SK-N-SH treated with all-trans-retinoic acid at 6 μM for 48 hours (cell line): ENCODE measurements around the gene SEC61B.
A peak's percentile ranks its signal among the peaks of the same experiment; 100 is the strongest.
"Not testable (repeated sequence)": the region's sequence is repeated elsewhere in the genome, so short reads cannot be mapped to it uniquely, and the experiment has no call there.

Experiments
- ATAC-seq: fragments of 200-7000 bp; cut with Tn5 transposase; 3 replicates; pipeline ENCODE4 v1.9.1; 2020; ENCODE audit warnings: mild to moderate bottlenecking, moderate library complexity
- ARNTL ChIP-seq: fragments of 450-650 bp; formaldehyde crosslinking; IDR thresholded peaks from 2 replicates; pipeline ENCODE4 v1.5.0; 2020; ENCODE audit warnings: low read depth, mild to moderate bottlenecking, moderate library complexity, borderline replicate concordance
- CREB5 ChIP-seq: fragments of 250-450 bp; sonication (Bioruptor Pico); IDR thresholded peaks from 2 replicates; pipeline ENCODE4 v1.5.1; 2020; ENCODE audit warnings: low read depth, mild to moderate bottlenecking, moderate library complexity
- CSDC2 ChIP-seq: fragments of 250-450 bp; sonication (Bioruptor Pico); IDR thresholded peaks from 2 replicates; pipeline ENCODE4 v1.5.0; 2020; ENCODE audit warnings: mild to moderate bottlenecking, moderate library complexity
- CSRNP3 ChIP-seq: fragments of 250-450 bp; sonication (Bioruptor Pico); IDR thresholded peaks from 2 replicates; pipeline ENCODE4 v1.5.1; 2021; ENCODE audit warnings: mild to moderate bottlenecking, moderate library complexity
- ESRRG ChIP-seq: fragments of 250-450 bp; sonication (Bioruptor Pico); IDR thresholded peaks from 2 replicates; pipeline ENCODE4 v1.6.1; 2021; ENCODE audit warnings: mild to moderate bottlenecking
- GLIS3 ChIP-seq: fragments of 250-450 bp; sonication (Bioruptor Pico); IDR thresholded peaks from 2 replicates; pipeline ENCODE4 v1.5.0; 2020; ENCODE audit warnings: mild to moderate bottlenecking, moderate library complexity
- ISL1 ChIP-seq: fragments of 250-450 bp; sonication (Bioruptor Pico); IDR thresholded peaks from 2 replicates; pipeline ENCODE4 v2.1.2; 2022; ENCODE audit warnings: mild to moderate bottlenecking, moderate library complexity
- OSR1 ChIP-seq: fragments of 250-450 bp; sonication (Bioruptor Pico); IDR thresholded peaks from 2 replicates; pipeline ENCODE4 v1.8.0; 2022; ENCODE audit warnings: moderate library complexity, mild to moderate bottlenecking, inconsistent platforms
- POU6F1 ChIP-seq: fragments of 250-450 bp; sonication (Bioruptor Pico); IDR thresholded peaks from 2 replicates; pipeline ENCODE4 v1.8.0; 2021; ENCODE audit warnings: low read depth, mild to moderate bottlenecking, moderate library complexity, borderline replicate concordance
- PPARA ChIP-seq: fragments of 250-450 bp; sonication (Bioruptor Pico); IDR thresholded peaks from 2 replicates; pipeline ENCODE4 v1.5.0; 2020; ENCODE audit warnings: mild to moderate bottlenecking, borderline replicate concordance
- RARB ChIP-seq: fragments of 250-450 bp; sonication (Bioruptor Pico); IDR thresholded peaks from 2 replicates; pipeline ENCODE4 v1.8.0; 2021; ENCODE audit warnings: mild to moderate bottlenecking, moderate library complexity
- SNAI2 ChIP-seq: fragments of 250-450 bp; sonication (Bioruptor Pico); IDR thresholded peaks from 2 replicates; pipeline ENCODE4 v1.5.0; 2020; ENCODE audit warnings: mild to moderate bottlenecking, moderate library complexity
- TCF4 ChIP-seq: fragments of 250-450 bp; sonication (Bioruptor Pico); IDR thresholded peaks from 2 replicates; pipeline ENCODE4 v1.8.0; 2021; ENCODE audit warnings: mild to moderate bottlenecking, moderate library complexity, borderline replicate concordance
- TOX ChIP-seq: fragments of 250-450 bp; sonication (Bioruptor Pico); IDR thresholded peaks from 2 replicates; pipeline ENCODE4 v1.8.0; 2021; ENCODE audit warnings: mild to moderate bottlenecking, moderate library complexity, borderline replicate concordance
- TSHZ2 ChIP-seq: fragments of 250-450 bp; sonication (Bioruptor Pico); IDR thresholded peaks from 2 replicates; pipeline ENCODE4 v1.5.0; 2020; ENCODE audit warnings: mild to moderate bottlenecking, moderate library complexity
- ZC3H10 ChIP-seq: fragments of 250-450 bp; sonication (Bioruptor Pico); IDR thresholded peaks from 2 replicates; pipeline ENCODE4 v1.5.1; 2021; ENCODE audit warnings: mild to moderate bottlenecking, moderate library complexity
- ZFP3 ChIP-seq: fragments of 250-450 bp; sonication (Bioruptor Pico); IDR thresholded peaks from 2 replicates; pipeline ENCODE4 v1.5.0; 2020; ENCODE audit warnings: mild to moderate bottlenecking, moderate library complexity
- ZFP30 ChIP-seq: fragments of 450-650 bp; formaldehyde crosslinking; IDR thresholded peaks from 2 replicates; pipeline ENCODE4 v1.5.0; 2022; ENCODE audit warnings: mild to moderate bottlenecking, moderate library complexity
- ZNF565 ChIP-seq: fragments of 450-650 bp; formaldehyde crosslinking; conservative IDR thresholded peaks from 2 replicates; pipeline ENCODE4 v1.5.0; 2020; ENCODE audit warnings: low read depth, mild to moderate bottlenecking, moderate library complexity
- ZNF70 ChIP-seq: fragments of 450-650 bp; formaldehyde crosslinking; IDR thresholded peaks from 2 replicates; pipeline ENCODE4 v1.5.0; 2020; ENCODE audit warnings: mild to moderate bottlenecking, moderate library complexity
- ZNF8 ChIP-seq: fragments of 450-650 bp; formaldehyde crosslinking; IDR thresholded peaks from 2 replicates; pipeline ENCODE4 v1.5.0; 2020; ENCODE audit warnings: mild to moderate bottlenecking, moderate library complexity

The SEC61B gene

GRCh38 chr9:99192786-99193465 lies 29.2 kb upstream of the SEC61B start:
- TF ChIP-seq CSRNP3 (CRISPR knock-in tag) (no peak), TSHZ2 (CRISPR knock-in tag) (no peak), PPARA (no peak), CREB5 (CRISPR knock-in tag) (no peak), ESRRG (no peak), OSR1 (CRISPR knock-in tag) (no peak), CSDC2 (CRISPR knock-in tag) (no peak), ISL1 (CRISPR knock-in tag) (no peak), TCF4 (CRISPR knock-in tag) (no peak), POU6F1 (CRISPR knock-in tag) (no peak), ZFP3 (CRISPR knock-in tag) (no peak), RARB (no peak), TOX (CRISPR knock-in tag) (no peak)
- ATAC-seq = peak; percentile 51; the same call in 2 of the 3 replicates

- ATAC-seq = no peak
- TF ChIP-seq ZC3H10 (CRISPR knock-in tag) (no peak), RARB (no peak), SNAI2 (no peak), CSDC2 (CRISPR knock-in tag) (no peak), ZNF8 (no peak), POU6F1 (CRISPR knock-in tag) (no peak), ZNF565 (CRISPR knock-in tag) (no peak), OSR1 (CRISPR knock-in tag) (no peak), TCF4 (CRISPR knock-in tag) (no peak), ZNF70 (CRISPR knock-in tag) (no peak), TOX (CRISPR knock-in tag) (no peak), CREB5 (CRISPR knock-in tag) (no peak), PPARA (no peak), ZFP3 (CRISPR knock-in tag) (no peak), CSRNP3 (CRISPR knock-in tag) (no peak), ARNTL (CRISPR knock-in tag) (no peak), TSHZ2 (CRISPR knock-in tag) (no peak), GLIS3 (CRISPR knock-in tag) (no peak), ZFP30 (CRISPR knock-in tag) (no peak)
These were observed 28.6 kb upstream of the SEC61B start for GRCh38 chr9:99193466-99193821.

GRCh38 chr9:99196484-99196883 lies 25.6 kb upstream of the SEC61B start:
- ATAC-seq = not testable (repeated sequence)
